ENCODE results near the gene TLX2.
A peak's percentile ranks its signal among the peaks of the same experiment; 100 is the strongest.

Gene TLX2

DNA sequence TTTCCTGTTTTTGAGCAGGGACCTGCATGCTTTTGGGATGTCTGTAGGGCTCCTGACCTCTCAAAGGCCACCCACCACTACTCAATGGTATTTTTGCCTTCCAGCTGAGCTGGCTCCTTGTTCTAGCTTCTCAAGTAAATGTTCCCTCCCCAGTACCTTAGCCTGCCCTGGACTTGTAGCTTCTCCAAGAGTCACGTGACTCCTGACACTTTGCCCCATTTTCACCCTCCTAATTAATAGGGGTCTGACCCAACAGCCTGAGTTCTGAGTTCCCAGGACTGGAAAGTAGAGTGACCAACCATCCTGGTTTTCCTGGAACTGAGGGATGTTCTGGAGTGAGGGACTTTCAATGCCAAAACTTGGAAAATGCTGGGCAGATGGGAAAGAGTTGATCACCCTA is 18.8 kb upstream of the TLX2 start:
- Histone ChIP-seq H3K27ac (ENCODE audit: extremely low read depth, low read depth, low read length) (no peak overlapping the region), H3K36me3 (ENCODE audit: control insufficient read depth in 2 of 2, insufficient read depth in 1 of 2, low read length in 2 of 2) (peaks cover 0 to 41% of the 10 kb centered on the region in 2 experiments; a peak in 1 of 3 replicates), H3K4me1 (ENCODE audit: control insufficient read depth, insufficient read depth, low read length) (no peaks in the 10 kb centered on the region), H3K4me3 (ENCODE audit: low read depth, low read length) (no peak overlapping the region), H3K9me3 (ENCODE audit: control insufficient read depth, insufficient read depth, low read depth, low read length) (no peaks in the 10 kb centered on the region)
- POLR2A ChIA-PET = no interaction called here
- TF ChIP-seq, protein P1, sequence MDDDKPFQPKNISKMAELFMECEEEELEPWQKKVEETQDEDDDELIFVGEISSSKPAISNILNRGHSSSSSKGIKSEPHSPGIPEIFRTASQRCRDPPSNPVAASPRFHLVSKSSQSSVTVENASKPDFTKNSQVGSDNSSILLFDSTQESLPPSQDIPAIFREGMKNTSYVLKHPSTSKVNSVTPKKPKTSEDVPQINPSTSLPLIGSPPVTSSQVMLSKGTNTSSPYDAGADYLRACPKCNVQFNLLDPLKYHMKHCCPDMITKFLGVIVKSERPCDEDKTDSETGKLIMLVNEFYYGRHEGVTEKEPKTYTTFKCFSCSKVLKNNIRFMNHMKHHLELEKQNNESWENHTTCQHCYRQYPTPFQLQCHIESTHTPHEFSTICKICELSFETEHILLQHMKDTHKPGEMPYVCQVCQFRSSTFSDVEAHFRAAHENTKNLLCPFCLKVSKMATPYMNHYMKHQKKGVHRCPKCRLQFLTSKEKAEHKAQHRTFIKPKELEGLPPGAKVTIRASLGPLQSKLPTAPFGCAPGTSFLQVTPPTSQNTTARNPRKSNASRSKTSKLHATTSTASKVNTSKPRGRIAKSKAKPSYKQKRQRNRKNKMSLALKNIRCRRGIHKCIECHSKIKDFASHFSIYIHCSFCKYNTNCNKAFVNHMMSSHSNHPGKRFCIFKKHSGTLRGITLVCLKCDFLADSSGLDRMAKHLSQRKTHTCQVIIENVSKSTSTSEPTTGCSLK (tag by site-specific recombination; IDR thresholded peaks at IDR 0.05) = no peak
- TF ChIP-seq ZNF529 (tag by site-specific recombination; IDR thresholded peaks at IDR 0.05; ENCODE audit: insufficient replicate concordance) (no peak), ZNF341 (tag by site-specific recombination; IDR thresholded peaks at IDR 0.05; ENCODE audit: low read depth) (no peak), MZF1 (tag by site-specific recombination; IDR thresholded peaks at IDR 0.05; ENCODE audit: borderline replicate concordance) (no peak), ZNF274 (IDR thresholded peaks at IDR 0.05; ENCODE audit: low read length) (no peak), ZNF274 (tag by site-specific recombination; IDR thresholded peaks at IDR 0.05; ENCODE audit: borderline replicate concordance) (no peak), ZNF837 (tag by site-specific recombination; IDR thresholded peaks at IDR 0.05) (no peak), ZNF335 (tag by site-specific recombination; conservative IDR thresholded peaks at IDR 0.05) (no peak), ZNF133 (tag by site-specific recombination; IDR thresholded peaks at IDR 0.05) (no peak), KLF9 (tag by site-specific recombination; IDR thresholded peaks at IDR 0.05; ENCODE audit: low read depth) (no peak), SETDB1 (IDR thresholded peaks at IDR 0.05; ENCODE audit: insufficient read length, low read length) (no peak)
- TF ChIP-seq, protein P2, sequence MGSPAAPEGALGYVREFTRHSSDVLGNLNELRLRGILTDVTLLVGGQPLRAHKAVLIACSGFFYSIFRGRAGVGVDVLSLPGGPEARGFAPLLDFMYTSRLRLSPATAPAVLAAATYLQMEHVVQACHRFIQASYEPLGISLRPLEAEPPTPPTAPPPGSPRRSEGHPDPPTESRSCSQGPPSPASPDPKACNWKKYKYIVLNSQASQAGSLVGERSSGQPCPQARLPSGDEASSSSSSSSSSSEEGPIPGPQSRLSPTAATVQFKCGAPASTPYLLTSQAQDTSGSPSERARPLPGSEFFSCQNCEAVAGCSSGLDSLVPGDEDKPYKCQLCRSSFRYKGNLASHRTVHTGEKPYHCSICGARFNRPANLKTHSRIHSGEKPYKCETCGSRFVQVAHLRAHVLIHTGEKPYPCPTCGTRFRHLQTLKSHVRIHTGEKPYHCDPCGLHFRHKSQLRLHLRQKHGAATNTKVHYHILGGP (tag by site-specific recombination; IDR thresholded peaks at IDR 0.05) = no peak
- CTCF ChIA-PET = interaction anchor here (0.6 to 0.9 kb wide), 2 partner anchors 11 to 48 kb away, joined by 3 to 10 read pairs; no protein-coding TSS in a partner anchor

DNA sequence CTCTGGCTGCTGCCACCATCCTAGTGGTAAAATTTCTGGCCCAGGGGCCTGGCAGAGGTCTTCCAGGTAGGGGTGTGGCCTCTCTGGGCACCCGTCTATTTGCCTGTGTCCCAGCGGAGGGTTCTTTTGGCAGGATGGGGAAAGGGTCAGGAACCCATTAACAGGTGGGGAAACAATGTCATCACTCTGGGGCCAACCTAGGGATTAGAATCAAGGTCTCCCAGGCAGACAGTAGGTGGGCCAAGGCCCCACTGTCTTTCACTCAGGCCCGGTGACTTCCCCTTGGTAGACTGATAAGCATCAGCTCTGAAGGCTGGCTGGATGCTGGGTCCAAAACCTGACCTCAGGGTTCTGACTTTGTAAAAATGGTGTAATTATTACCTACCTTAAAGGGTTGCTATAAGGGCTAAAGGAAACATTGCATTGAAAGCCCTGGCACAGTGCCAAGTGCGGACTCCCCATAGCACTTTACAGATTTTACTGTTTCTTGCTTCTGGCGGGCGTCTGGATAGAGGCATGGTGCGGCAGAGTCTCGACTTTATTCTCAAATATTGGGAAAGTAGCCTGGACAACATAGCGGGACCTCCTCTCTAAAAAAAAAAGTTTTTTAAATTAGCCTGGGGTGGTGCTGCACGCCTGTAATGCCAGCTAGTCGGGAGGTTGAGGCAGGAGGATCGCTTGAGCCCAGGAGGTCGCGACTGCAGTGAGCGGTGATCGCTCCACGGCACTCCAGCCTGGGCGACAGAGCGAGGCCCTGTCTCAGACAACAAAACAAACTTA is 17.1 kb upstream of the TLX2 start:
- TF ChIP-seq ZNF514 (tag by site-specific recombination; IDR thresholded peaks at IDR 0.05) (no peak), ZNF184 (tag by site-specific recombination; IDR thresholded peaks at IDR 0.05) (0 out of 2 replicates have a peak, but pooled peaks have one; percentile 19)
- POLR2A ChIA-PET = no interaction called here
- CTCF ChIA-PET = interaction anchor here (1.1 kb wide), 1 partner anchor 35 kb away, joined by 3 read pairs; no protein-coding TSS in a partner anchor

DNA sequence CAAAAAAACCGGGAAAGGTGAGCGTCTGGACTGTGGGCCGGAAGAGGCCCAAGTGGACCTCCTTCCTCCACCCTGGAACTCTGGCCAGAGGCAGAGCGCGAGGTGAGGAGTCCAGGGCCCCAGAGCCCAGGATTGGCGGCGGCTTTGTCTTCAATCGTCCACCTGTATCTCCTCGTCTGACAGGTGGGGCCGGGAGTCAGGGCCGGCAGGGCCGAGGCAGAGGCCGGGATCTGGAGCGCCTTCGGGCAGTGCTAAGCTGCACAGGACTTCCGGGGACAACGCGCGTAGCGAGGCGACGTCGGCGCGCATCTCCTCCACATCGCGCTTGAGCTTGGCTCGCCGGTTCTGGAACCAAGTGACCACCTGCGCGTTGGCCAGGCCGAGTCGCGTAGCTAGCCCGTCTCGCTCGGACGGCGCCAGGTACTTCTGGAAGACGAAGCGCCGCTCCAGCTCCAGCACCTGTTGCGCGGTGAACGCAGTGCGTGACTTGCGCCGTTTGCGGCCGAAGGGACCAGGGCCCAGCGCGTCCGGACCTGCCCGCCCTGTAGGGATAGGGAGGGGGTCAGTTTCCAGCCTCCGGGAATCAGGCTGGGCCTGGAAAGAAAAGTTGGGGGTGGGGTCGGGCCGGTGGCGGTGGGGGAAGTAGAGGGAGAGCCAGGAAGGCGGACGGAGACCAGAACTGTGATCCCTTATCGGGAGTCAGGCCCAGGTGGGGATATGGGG is 16.3 kb upstream of the TLX2 start:
- H3K27ac ChIP-seq (ENCODE audit: extremely low read depth, low read depth, low read length) = no peak overlapping the region
- no peaks in the 10 kb centered on the region for H3K4me1 ChIP-seq (ENCODE audit: control insufficient read depth, insufficient read depth, low read length)
- ChIA-PET CTCF (interaction anchor here (1.1 kb wide), 1 partner anchor 34 kb away, joined by 3 read pairs; no protein-coding TSS in a partner anchor), POLR2A (no interaction called here)
- no peak overlapping the region for H3K4me3 ChIP-seq (ENCODE audit: low read depth, low read length)
- H3K36me3 ChIP-seq (ENCODE audit: control insufficient read depth in 2 of 2, insufficient read depth in 1 of 2, low read length in 2 of 2) = peaks cover 0 to 16% of the 10 kb centered on the region in 2 experiments; a peak in 1 of 3 replicates
- no peaks in the 10 kb centered on the region for H3K9me3 ChIP-seq (ENCODE audit: control insufficient read depth, insufficient read depth, low read depth, low read length)
- TF ChIP-seq OSR2 (tag by site-specific recombination; IDR thresholded peaks at IDR 0.05) (no peak), SCRT2 (tag by site-specific recombination; IDR thresholded peaks at IDR 0.05) (peak; percentile 84), ZNF121 (tag by site-specific recombination; IDR thresholded peaks at IDR 0.05) (no peak)
- TF ChIP-seq, protein P3, sequence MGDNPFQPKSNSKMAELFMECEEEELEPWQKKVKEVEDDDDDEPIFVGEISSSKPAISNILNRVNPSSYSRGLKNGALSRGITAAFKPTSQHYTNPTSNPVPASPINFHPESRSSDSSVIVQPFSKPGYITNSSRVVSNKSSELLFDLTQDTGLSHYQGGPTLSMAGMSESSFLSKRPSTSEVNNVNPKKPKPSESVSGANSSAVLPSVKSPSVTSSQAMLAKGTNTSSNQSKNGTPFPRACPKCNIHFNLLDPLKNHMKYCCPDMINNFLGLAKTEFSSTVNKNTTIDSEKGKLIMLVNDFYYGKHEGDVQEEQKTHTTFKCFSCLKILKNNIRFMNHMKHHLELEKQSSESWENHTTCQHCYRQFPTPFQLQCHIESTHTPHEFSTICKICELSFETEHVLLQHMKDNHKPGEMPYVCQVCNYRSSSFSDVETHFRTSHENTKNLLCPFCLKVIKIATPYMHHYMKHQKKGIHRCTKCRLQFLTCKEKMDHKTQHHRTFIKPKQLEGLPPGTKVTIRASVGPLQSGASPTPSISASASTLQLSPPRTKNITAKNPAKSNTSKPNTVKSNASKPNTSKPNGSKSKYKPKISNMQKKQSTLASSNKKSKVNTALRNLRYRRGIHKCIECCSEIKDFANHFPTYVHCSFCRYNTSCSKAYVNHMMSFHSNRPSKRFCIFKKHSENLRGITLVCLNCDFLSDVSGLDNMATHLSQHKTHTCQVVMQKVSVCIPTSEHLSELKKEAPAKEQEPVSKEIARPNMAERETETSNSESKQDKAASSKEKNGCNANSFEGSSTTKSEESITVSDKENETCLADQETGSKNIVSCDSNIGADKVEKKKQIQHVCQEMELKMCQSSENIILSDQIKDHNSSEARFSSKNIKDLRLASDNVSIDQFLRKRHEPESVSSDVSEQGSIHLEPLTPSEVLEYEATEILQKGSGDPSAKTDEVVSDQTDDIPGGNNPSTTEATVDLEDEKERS (tag by site-specific recombination; IDR thresholded peaks at IDR 0.05) = no peak

More for the DNA sequence above, 17.1 kb upstream of the TLX2 start:
- H3K9me3 ChIP-seq (ENCODE audit: control insufficient read depth, insufficient read depth, low read depth, low read length) = no peaks in the 10 kb centered on the region
- H3K4me3 ChIP-seq (ENCODE audit: low read depth, low read length) = no peak overlapping the region
- H3K36me3 ChIP-seq (ENCODE audit: control insufficient read depth in 2 of 2, insufficient read depth in 1 of 2, low read length in 2 of 2) = peaks cover 0 to 23% of the 10 kb centered on the region in 2 experiments; a peak in 1 of 3 replicates
- no peaks in the 10 kb centered on the region for H3K4me1 ChIP-seq (ENCODE audit: control insufficient read depth, insufficient read depth, low read length)
- no peak overlapping the region for H3K27ac ChIP-seq (ENCODE audit: extremely low read depth, low read depth, low read length)

All from HEK293 (cell line).